GM12865 (cell line): Measurements from ENCODE around the gene CPA3.

Experiments
- DNase-seq: peaks from one replicate; pipeline ENCODE4 v3.0.0; 2010; ENCODE audit warnings: low read depth
- H3K4me3 ChIP-seq: 2 replicates; pipeline ENCODE4 v1.5.1; 2011; ENCODE audit warnings: mild to moderate bottlenecking, low read depth, low read length, control low read depth
- CTCF ChIP-seq: IDR thresholded peaks from 2 replicates; pipeline ENCODE4 v1.5.1; 2011; ENCODE audit warnings: low read length, control low read depth, low read depth, inconsistent platforms; ENCODE audit not compliant: insufficient read depth; ENCODE audit errors: missing control alignments

The CPA3 gene

GRCh38 chr3:148845756-148846395, 19.2 kb upstream of the CPA3 start:
- no peak for TF ChIP-seq CTCF
- no peak overlapping the region for H3K4me3 ChIP-seq
- DNase-seq, result no peak

- no peak for TF ChIP-seq CTCF
- no peak for DNase-seq
- H3K4me3 ChIP-seq, result no peak overlapping the region
These were observed 17.7 kb upstream of the CPA3 start for GRCh38 chr3:148847351-148847750.

GRCh38 chr3:148848410-148848809, 16.7 kb upstream of the CPA3 start:
- no peak overlapping the region for H3K4me3 ChIP-seq
- no peak for DNase-seq
- TF ChIP-seq CTCF, result no peak

GRCh38 chr3:148852271-148852992, 12.7 kb upstream of the CPA3 start:
- DNase-seq, result no peak
- no peak for TF ChIP-seq CTCF
- H3K4me3 ChIP-seq, result no peak overlapping the region

GRCh38 chr3:148853076-148853475, 12.0 kb upstream of the CPA3 start:
- no peak for DNase-seq
- H3K4me3 ChIP-seq, result no peak overlapping the region
- no peak for TF ChIP-seq CTCF

GRCh38 chr3:148854061-148854460, 11.0 kb upstream of the CPA3 start:
- no peak for DNase-seq
- TF ChIP-seq CTCF, result no peak
- H3K4me3 ChIP-seq, result no peak overlapping the region
